22Rv1 (cell line): Measurements from ENCODE around the gene KCNS3.
"Not testable (repeated sequence)": the region's sequence is repeated elsewhere in the genome, so short reads cannot be mapped to it uniquely, and the experiment has no call there.

Experiments
- H3K27ac ChIP-seq: fragments of 450-650 bp; 2 replicates; pipeline ENCODE4 v1.5.1; 2017
- ZFX ChIP-seq: fragments of 450-650 bp; IDR thresholded peaks from 2 replicates; pipeline ENCODE4 v1.6.1; 2017; ENCODE audit warnings: antibody characterized with exemption, borderline replicate concordance
- TF ChIP-seq, protein P1 (sequence below): fragments of 450-650 bp; IDR thresholded peaks from 2 replicates; pipeline ENCODE4 v1.5.1; 2017; ENCODE audit warnings: mild to moderate bottlenecking

The KCNS3 gene

DNA sequence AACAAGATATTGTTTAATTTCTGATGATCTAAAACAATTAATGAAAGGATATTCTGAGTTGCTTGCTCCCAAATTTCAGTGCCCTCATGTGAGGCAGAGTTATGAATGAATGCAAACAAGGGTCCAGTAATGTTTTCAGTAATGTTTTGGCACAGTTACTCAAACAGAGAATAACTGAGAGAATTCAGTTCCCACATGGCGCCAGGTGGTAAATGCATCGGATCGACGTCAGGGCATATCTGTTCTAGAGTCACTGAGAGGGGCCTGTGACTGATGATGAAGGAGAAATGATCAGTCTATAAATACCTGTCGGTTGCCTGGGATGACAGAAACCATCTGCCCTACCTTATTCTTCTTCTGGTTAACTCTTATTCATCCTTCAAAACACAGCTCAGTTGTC is 81.4 kb downstream of the KCNS3 start:
- H3K27ac ChIP-seq, result no peak overlapping the region
- TF ChIP-seq ZFX, result no peak
- TF ChIP-seq, protein P1, sequence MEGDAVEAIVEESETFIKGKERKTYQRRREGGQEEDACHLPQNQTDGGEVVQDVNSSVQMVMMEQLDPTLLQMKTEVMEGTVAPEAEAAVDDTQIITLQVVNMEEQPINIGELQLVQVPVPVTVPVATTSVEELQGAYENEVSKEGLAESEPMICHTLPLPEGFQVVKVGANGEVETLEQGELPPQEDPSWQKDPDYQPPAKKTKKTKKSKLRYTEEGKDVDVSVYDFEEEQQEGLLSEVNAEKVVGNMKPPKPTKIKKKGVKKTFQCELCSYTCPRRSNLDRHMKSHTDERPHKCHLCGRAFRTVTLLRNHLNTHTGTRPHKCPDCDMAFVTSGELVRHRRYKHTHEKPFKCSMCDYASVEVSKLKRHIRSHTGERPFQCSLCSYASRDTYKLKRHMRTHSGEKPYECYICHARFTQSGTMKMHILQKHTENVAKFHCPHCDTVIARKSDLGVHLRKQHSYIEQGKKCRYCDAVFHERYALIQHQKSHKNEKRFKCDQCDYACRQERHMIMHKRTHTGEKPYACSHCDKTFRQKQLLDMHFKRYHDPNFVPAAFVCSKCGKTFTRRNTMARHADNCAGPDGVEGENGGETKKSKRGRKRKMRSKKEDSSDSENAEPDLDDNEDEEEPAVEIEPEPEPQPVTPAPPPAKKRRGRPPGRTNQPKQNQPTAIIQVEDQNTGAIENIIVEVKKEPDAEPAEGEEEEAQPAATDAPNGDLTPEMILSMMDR, result no peak

DNA sequence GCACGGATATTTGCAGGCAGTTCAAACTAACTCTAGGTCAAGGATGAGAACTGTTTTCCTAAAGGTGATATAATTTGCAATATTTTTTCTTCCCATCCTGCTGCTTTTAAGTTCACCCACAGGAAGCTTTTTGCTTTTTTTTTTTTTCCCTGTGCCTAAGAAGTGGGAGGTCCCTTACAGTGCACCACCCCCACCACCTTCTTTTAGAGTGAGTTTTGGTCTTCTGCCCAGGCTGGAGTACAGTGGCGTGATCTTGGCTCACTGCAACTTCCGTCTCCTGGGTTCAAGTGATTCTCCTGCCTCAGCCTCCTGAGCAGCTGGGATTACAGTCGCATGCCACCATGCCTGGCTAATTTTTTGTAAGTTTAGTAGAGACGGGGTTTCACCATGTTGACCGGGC is 82.5 kb downstream of the KCNS3 start:
- TF ChIP-seq ZFX, result no peak
- TF ChIP-seq, protein P1, result no peak
- H3K27ac ChIP-seq, result no peak overlapping the region

DNA sequence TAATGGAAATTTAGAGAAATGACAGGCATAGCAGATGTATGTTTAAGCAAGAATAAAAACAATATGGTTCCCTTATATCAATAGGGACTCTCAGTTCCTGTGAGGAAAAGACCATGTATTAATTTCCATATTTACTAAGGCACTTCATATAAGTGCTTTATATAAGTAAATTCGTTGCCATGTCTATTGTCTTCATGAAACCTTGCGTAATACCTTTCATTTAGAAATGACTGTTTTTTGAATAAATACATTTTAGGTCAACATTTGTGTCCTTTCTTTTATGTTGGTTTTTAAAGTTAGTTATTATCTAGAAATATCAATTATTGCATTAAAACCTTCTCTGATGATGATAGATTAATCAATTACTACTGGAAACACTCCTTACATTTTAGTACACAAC is 83.3 kb downstream of the KCNS3 start:
- no peak overlapping the region for H3K27ac ChIP-seq
- TF ChIP-seq ZFX, result no peak
- TF ChIP-seq, protein P1, result no peak

DNA sequence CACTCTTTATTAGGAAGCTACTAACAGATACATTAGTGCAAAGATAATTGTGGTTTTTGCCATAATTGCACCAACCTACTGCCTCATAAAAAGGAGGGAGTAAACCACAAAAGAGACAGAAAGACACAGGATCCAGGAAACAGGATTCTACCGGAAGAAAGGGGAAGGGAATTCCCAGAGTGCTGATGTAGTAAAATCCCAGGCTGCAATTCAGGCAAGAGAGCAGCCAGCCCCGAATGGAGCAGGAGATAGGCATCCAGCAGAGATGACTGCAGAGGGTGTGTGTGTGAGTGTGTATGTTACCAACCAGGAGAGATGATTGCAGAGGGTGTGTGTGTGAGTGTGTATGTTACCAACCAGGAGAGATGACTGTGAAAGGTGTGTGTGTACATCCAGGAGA is 84.4 kb downstream of the KCNS3 start:
- H3K27ac ChIP-seq, result no peak overlapping the region
- TF ChIP-seq ZFX, result no peak
- TF ChIP-seq, protein P1, result no peak

DNA sequence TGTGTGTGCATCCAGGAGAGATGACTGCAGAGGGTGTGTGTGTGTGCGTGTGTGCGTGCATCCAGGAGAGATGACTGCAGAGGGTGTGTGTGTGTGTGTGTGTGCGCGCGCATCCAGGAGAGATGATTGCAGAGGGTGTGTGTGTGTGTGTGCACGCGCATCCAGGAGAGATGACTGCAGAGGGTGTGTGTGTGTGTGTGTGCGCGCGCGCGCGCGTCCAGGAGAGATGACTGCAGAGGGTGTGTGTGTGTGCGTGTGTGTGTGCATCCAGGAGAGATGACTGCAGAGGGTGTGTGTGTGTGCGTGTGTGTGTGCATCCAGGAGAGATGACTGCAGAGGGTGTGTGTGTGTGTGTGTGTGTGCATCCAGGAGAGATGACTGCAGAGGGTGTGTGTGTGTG is 85.1 kb downstream of the KCNS3 start:
- H3K27ac ChIP-seq, result not testable (repeated sequence)

DNA sequence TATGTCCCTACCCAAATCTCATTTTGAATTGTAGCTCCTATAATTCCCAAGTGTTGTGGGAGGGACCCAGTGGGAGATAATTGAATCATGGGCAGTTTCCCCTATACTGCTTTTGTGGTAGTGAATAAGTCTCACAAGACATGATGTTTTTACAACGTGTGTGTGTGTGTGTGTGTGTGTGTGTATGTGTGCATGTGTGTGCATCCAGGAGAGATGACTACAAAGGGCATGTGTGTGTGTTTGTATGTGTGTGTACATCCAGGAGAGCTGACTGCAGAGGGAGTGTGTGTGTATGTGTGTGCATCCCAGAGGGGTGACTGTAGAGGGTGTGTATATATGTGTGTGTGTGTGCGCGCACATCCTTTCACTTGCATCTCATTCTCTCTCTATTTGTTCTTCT is 86.7 kb downstream of the KCNS3 start:
- no peak overlapping the region for H3K27ac ChIP-seq
- TF ChIP-seq ZFX, result no peak
- TF ChIP-seq, protein P1, result no peak

DNA sequence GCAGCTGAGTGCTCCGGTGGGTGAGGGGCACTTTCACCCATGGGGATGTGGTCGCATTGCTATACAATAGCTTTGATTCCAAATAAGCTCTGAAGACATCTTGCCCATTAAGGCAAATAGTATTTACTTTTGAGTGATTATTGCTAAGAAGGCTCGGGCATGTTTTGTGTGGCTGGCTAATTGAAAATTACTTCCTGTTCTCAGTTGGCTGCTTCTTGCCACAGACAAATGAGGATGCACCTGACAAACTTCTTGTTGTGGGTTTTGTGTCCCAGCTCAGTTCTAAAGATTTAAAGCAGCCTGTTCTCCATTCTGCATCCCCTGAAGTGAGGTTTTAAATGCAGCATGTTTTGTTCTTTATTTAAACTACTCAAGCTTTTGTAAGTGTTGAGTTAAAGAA is 88.3 kb downstream of the KCNS3 start:
- TF ChIP-seq ZFX, result no peak
- TF ChIP-seq, protein P1, result no peak
- no peak overlapping the region for H3K27ac ChIP-seq

DNA sequence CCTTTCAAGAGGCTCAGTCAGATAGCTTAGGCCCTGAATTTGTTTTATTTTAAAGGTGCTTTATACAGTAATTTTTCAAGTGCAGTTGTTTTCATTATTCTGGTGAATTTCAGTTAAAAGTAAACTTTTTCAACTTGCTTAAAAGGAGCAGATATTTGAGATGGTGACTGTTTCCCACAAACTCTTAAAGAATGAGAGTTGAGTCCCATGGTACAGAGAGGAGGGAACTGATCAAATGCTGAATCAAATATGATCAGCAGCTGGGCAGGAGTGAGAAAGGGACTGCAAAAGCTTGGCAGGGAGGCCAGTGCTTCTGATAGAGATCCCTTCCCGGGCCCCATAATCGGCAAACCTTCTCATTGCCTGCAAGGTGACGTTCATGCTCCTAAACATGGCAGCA is 91.2 kb downstream of the KCNS3 start:
- no peak overlapping the region for H3K27ac ChIP-seq
- TF ChIP-seq, protein P1, result no peak
- no peak for TF ChIP-seq ZFX
